Neural progenitor cell (in vitro differentiated cells): ENCODE results near the gene MBP.

Experiments used
- EZH2 ChIP-seq: fragments of 200-600 bp; sonication (generic); IDR thresholded peaks from 2 replicates; pipeline ENCODE4 v1.6.1; 2017; ENCODE audit warnings: antibody characterized with exemption, mild to moderate bottlenecking, moderate library complexity
- EZH2phosphoT487 ChIP-seq: fragments of 200-600 bp; sonication (generic); IDR thresholded peaks from 2 replicates; pipeline ENCODE4 v1.6.1; 2017; ENCODE audit warnings: antibody characterized with exemption
- TF ChIP-seq, protein P1 (sequence below): fragments of 200-600 bp; sonication (generic); IDR thresholded peaks from 2 replicates; pipeline ENCODE4 v1.5.1; 2017; ENCODE audit warnings: antibody characterized with exemption, mild to moderate bottlenecking

DNA sequence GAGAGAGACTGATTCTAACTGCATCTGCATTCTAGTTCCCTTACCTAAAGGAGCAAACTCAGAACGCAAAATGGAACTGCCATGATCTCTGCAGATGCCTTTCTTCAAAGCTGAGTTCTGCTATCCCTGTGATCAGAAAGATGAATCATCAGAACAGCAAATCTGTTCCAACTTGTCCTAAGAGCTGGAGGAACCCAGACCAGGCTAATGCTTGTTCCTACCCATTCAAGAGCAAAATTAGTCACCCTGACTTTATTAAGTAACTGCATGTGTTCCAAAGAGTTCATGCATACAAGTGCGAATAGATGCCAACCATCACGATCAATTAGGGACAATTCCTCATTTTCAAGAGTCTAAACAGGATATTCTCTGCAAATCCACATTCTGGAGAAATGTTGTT is 46.5 kb downstream of the MBP start:
- TF ChIP-seq, protein P1, sequence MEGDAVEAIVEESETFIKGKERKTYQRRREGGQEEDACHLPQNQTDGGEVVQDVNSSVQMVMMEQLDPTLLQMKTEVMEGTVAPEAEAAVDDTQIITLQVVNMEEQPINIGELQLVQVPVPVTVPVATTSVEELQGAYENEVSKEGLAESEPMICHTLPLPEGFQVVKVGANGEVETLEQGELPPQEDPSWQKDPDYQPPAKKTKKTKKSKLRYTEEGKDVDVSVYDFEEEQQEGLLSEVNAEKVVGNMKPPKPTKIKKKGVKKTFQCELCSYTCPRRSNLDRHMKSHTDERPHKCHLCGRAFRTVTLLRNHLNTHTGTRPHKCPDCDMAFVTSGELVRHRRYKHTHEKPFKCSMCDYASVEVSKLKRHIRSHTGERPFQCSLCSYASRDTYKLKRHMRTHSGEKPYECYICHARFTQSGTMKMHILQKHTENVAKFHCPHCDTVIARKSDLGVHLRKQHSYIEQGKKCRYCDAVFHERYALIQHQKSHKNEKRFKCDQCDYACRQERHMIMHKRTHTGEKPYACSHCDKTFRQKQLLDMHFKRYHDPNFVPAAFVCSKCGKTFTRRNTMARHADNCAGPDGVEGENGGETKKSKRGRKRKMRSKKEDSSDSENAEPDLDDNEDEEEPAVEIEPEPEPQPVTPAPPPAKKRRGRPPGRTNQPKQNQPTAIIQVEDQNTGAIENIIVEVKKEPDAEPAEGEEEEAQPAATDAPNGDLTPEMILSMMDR = no peak
- TF ChIP-seq EZH2 (no peak), EZH2phosphoT487 (no peak)
